ENCODE measurements around the gene CEACAM20. TPM values are rescaled to one million over a fixed set of nuclear protein-coding genes. Genes with fewer than 3 reads are reported as not detected.

Gene CEACAM20
- not detected for polyA plus RNA-seq (2013, experiment 1 of 2)
- polyA plus RNA-seq (2013, experiment 2 of 2): not detected

DNA sequence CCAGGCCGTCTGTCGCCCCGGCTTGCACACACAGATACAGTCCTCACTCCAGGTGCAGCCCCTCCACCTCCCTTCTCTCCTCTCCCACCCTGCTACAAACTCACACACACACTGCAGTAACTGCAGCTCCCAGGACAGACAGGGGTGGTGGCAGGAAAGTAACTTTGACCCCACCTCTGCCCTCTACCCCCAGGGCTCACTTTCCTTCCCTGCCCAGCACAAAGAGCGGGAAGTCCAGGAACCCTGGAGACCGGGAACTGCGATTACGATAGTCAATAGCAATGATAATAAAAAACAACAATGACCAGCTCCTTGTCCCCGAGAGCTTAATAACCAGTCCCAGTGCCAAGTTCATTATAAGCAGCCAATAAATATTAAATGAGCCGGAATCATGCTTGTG, at the start of gene CEACAM20:
Gene CEACAM20 (minus strand): TSS at position 140 of the 400 bp plus-strand sequence. CDS start 166 bp downstream, outside the sequence.
- Histone ChIP-seq H3K4me1 (ENCODE audit: insufficient read depth, low read length) (no peaks in the 10 kb centered on the region), H3K27me3 (ENCODE audit: insufficient read depth, low read length) (no peaks in the 10 kb centered on the region; the same call in 1 of the 2 replicates), H3K4me3 (ENCODE audit: low read length) (no peak within 1 kb of the TSS), H3K27ac (ENCODE audit: low read depth, low read length) (no peak within 1 kb of the TSS), H3K9ac (ENCODE audit: low read depth, low read length) (no peak within 1 kb of the TSS), H3K36me3 (ENCODE audit: insufficient read depth, low read length) (no peaks in the 10 kb centered on the region), H3K9me3 (ENCODE audit: insufficient read depth, low read depth, low read length) (no peaks in the 10 kb centered on the region)
- 92% methylated on average over 9 of the region's 9 CpGs for WGBS

- H3K4me1 ChIP-seq (ENCODE audit: insufficient read depth, low read length): no peaks in the 10 kb centered on the region
- H3K4me3 ChIP-seq (ENCODE audit: low read length): no peak overlapping the region
- no peaks in the 10 kb centered on the region for H3K36me3 ChIP-seq (ENCODE audit: insufficient read depth, low read length)
- H3K27me3 ChIP-seq (ENCODE audit: insufficient read depth, low read length): no peaks in the 10 kb centered on the region
- 82% methylated on average over 1 of the region's 1 CpG for WGBS
- no peaks in the 10 kb centered on the region for H3K9me3 ChIP-seq (ENCODE audit: insufficient read depth, low read depth, low read length)
- H3K9ac ChIP-seq (ENCODE audit: low read depth, low read length): no peak overlapping the region
- no peak overlapping the region for H3K27ac ChIP-seq (ENCODE audit: low read depth, low read length)
Measured at GRCh38 chr19:44577566-44577874, 48.0 kb upstream of the CEACAM20 start.

DNA sequence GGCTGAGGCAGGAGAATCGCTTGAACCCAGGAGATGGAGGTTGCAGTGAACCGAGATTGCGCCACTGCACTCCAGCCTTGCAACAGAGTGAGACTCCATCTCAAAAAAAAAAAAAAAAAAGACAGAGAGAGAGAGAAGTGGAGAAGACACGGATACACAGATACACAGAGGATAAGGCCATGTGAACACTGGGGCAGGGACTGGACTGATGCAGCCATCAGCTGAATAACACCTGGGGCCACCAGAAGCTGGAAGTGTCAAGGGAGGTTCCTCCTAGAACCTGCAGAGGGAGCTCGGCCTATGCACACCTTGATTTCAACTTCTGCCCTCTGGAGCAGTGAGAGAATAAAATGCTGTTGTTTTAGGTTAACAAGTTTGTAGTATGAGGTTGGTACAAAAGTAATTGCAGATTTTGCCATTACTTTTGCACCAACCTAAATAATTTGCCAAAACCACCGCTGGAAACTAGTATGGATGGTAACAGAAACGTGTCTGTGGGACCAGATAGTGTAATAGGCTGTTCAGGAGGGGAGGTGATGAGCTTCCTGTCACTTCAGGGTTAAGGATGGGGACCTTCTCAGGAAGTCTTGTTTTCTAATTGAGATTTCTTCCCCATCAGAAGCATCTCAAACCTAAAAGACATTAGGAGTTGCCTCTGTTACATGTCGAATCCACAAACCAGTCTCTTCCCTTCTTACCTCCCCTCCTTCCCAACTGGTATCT, 47.5 kb upstream of the CEACAM20 start:
- Histone ChIP-seq H3K9ac (ENCODE audit: low read depth, low read length) (no peak overlapping the region), H3K4me1 (ENCODE audit: insufficient read depth, low read length) (no peaks in the 10 kb centered on the region), H3K36me3 (ENCODE audit: insufficient read depth, low read length) (no peaks in the 10 kb centered on the region), H3K27me3 (ENCODE audit: insufficient read depth, low read length) (no peaks in the 10 kb centered on the region), H3K27ac (ENCODE audit: low read depth, low read length) (no peak overlapping the region), H3K9me3 (ENCODE audit: insufficient read depth, low read depth, low read length) (no peaks in the 10 kb centered on the region), H3K4me3 (ENCODE audit: low read length) (no peak overlapping the region)
- 72% methylated on average over 8 of the region's 8 CpGs for WGBS

DNA sequence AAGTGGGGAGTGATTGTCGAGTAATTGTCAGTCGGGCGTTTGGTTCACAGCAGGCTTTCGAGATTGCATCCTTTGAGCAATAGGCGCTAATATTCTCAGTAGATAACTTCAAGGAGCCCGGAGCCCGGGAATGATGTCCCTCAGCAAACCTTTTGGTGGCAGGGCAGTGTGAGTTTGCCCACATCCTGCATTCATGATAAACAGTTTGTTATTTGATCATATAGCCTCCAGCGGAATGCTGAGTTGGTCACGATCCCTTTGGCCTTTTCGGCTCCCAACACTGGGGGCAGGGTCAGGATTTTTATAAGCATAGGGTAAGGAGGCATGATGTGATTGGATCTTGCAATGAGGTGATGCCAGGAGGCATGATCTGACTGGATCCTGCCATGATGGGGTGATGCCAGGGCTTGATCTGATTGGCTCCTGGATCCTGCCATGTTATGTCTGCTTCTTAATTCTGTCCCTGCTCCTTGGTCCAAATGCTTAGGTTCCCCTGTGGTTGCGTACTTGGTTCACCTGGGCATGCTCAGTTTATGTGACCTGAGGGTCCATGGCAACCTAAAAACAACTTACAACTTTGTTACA, 45.7 kb upstream of the CEACAM20 start:
- no peaks in the 10 kb centered on the region for H3K27me3 ChIP-seq (ENCODE audit: insufficient read depth, low read length)
- H3K4me1 ChIP-seq (ENCODE audit: insufficient read depth, low read length): no peaks in the 10 kb centered on the region
- no peak overlapping the region for H3K4me3 ChIP-seq (ENCODE audit: low read length)
- no peak overlapping the region for H3K27ac ChIP-seq (ENCODE audit: low read depth, low read length)
- WGBS: 86% methylated on average over 11 of the region's 11 CpGs
- H3K36me3 ChIP-seq (ENCODE audit: insufficient read depth, low read length): no peaks in the 10 kb centered on the region
- no peaks in the 10 kb centered on the region for H3K9me3 ChIP-seq (ENCODE audit: insufficient read depth, low read depth, low read length)
- H3K9ac ChIP-seq (ENCODE audit: low read depth, low read length): no peak overlapping the region

GRCh38 chr19:44574186-44574950, 44.9 kb upstream of the CEACAM20 start:
- Histone ChIP-seq H3K4me1 (ENCODE audit: insufficient read depth, low read length) (no peaks in the 10 kb centered on the region), H3K27ac (ENCODE audit: low read depth, low read length) (no peak overlapping the region), H3K27me3 (ENCODE audit: insufficient read depth, low read length) (no peaks in the 10 kb centered on the region), H3K9ac (ENCODE audit: low read depth, low read length) (no peak overlapping the region), H3K9me3 (ENCODE audit: insufficient read depth, low read depth, low read length) (no peaks in the 10 kb centered on the region), H3K36me3 (ENCODE audit: insufficient read depth, low read length) (no peaks in the 10 kb centered on the region), H3K4me3 (ENCODE audit: low read length) (no peak overlapping the region)
- WGBS: 92% methylated on average over 8 of the region's 8 CpGs

- H3K9ac ChIP-seq (ENCODE audit: low read depth, low read length): no peak overlapping the region
- H3K9me3 ChIP-seq (ENCODE audit: insufficient read depth, low read depth, low read length): no peaks in the 10 kb centered on the region
- no peaks in the 10 kb centered on the region for H3K27me3 ChIP-seq (ENCODE audit: insufficient read depth, low read length)
- H3K4me3 ChIP-seq (ENCODE audit: low read length): no peak overlapping the region
- no peak overlapping the region for H3K27ac ChIP-seq (ENCODE audit: low read depth, low read length)
- H3K36me3 ChIP-seq (ENCODE audit: insufficient read depth, low read length): no peaks in the 10 kb centered on the region
- WGBS: 92% methylated on average over 3 of the region's 4 CpGs
- no peaks in the 10 kb centered on the region for H3K4me1 ChIP-seq (ENCODE audit: insufficient read depth, low read length)
Measured at GRCh38 chr19:44573627-44574026, 44.2 kb upstream of the CEACAM20 start.

- Histone ChIP-seq H3K36me3 (ENCODE audit: insufficient read depth, low read length) (no peaks in the 10 kb centered on the region), H3K27me3 (ENCODE audit: insufficient read depth, low read length) (no peaks in the 10 kb centered on the region), H3K9me3 (ENCODE audit: insufficient read depth, low read depth, low read length) (no peaks in the 10 kb centered on the region), H3K4me3 (ENCODE audit: low read length) (no peak overlapping the region), H3K27ac (ENCODE audit: low read depth, low read length) (no peak overlapping the region), H3K4me1 (ENCODE audit: insufficient read depth, low read length) (no peaks in the 10 kb centered on the region), H3K9ac (ENCODE audit: low read depth, low read length) (no peak overlapping the region)
- WGBS: 97% methylated on average over 4 of the region's 4 CpGs
Measured at GRCh38 chr19:44573183-44573582, 43.7 kb upstream of the CEACAM20 start.

DNA sequence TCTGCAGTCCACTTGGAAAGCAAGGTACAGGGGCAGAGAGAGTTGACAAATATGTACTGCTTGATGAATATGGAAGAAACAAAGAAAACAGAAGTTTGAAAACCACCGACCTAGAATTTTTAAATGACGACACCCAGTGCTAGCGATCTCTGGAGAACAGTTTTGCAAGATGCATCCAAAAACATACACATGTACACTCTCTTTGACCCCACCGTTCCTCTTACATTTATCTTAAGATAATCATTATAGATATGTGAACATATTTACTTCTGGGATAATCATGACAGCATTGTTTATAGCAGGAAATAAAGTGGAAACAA, 43.1 kb upstream of the CEACAM20 start:
- WGBS: 100% methylated on average over 3 of the region's 4 CpGs
- Histone ChIP-seq H3K9me3 (ENCODE audit: insufficient read depth, low read depth, low read length) (no peaks in the 10 kb centered on the region), H3K9ac (ENCODE audit: low read depth, low read length) (no peak overlapping the region), H3K27me3 (ENCODE audit: insufficient read depth, low read length) (no peaks in the 10 kb centered on the region; the same call in 1 of the 2 replicates), H3K4me1 (ENCODE audit: insufficient read depth, low read length) (no peaks in the 10 kb centered on the region), H3K36me3 (ENCODE audit: insufficient read depth, low read length) (no peaks in the 10 kb centered on the region), H3K4me3 (ENCODE audit: low read length) (no peak overlapping the region), H3K27ac (ENCODE audit: low read depth, low read length) (no peak overlapping the region)

- Histone ChIP-seq H3K36me3 (ENCODE audit: insufficient read depth, low read length) (no peaks in the 10 kb centered on the region), H3K4me3 (ENCODE audit: low read length) (no peak overlapping the region), H3K27me3 (ENCODE audit: insufficient read depth, low read length) (peaks cover 2% of the 10 kb centered on the region; the same call in 1 of the 2 replicates), H3K9me3 (ENCODE audit: insufficient read depth, low read depth, low read length) (no peaks in the 10 kb centered on the region), H3K4me1 (ENCODE audit: insufficient read depth, low read length) (no peaks in the 10 kb centered on the region), H3K9ac (ENCODE audit: low read depth, low read length) (no peak overlapping the region), H3K27ac (ENCODE audit: low read depth, low read length) (no peak overlapping the region)
- WGBS: 91% methylated on average over 5 of the region's 5 CpGs
Measured at GRCh38 chr19:44571830-44572580, 42.5 kb upstream of the CEACAM20 start.

DNA sequence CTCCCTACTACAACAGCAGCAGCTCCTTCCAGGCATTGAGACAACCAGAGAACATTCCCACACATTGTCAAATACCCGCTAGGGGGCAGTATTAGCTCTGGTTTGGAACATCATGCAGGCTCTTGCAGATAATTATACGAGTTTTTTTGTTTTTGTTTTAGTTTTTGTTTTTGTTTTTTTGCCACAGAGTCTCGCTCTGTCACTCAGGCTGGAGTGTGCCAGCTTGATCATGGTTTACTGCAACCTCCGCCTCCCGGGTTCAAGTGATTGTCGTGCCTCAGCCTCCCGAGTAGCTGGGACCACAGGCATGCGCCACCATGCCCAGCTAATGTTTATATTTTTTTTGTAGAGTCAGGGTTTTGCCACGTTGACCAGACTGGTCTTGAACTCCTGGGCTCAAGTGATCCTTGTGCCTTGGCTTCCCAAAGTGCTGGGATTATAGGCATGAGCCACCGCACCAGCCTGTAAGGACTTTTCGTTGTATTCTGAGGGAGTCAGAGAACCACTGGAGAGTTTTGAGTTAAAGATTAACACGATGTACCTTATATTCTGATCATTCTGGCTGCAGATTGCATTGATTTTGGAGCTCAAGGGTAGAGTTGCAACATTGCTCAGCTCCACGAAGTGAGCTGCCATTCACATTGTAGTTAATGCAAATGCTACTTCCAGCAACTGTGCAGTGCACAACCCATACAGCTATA, 41.7 kb upstream of the CEACAM20 start:
- H3K4me1 ChIP-seq (ENCODE audit: insufficient read depth, low read length): no peaks in the 10 kb centered on the region
- peaks cover 4% of the 10 kb centered on the region; the same call in 1 of the 2 replicates for H3K27me3 ChIP-seq (ENCODE audit: insufficient read depth, low read length)
- H3K9ac ChIP-seq (ENCODE audit: low read depth, low read length): no peak overlapping the region
- H3K4me3 ChIP-seq (ENCODE audit: low read length): no peak overlapping the region
- WGBS: 64% methylated on average over 13 of the region's 13 CpGs
- H3K9me3 ChIP-seq (ENCODE audit: insufficient read depth, low read depth, low read length): no peaks in the 10 kb centered on the region
- no peak overlapping the region for H3K27ac ChIP-seq (ENCODE audit: low read depth, low read length)
- no peaks in the 10 kb centered on the region for H3K36me3 ChIP-seq (ENCODE audit: insufficient read depth, low read length)
